Umbilical cord (tissue), 2 donors: ENCODE data around the gene RASSF8. TPM values are rescaled to one million over a fixed set of nuclear protein-coding genes. Genes with fewer than 3 reads are reported as not detected.
A peak's percentile ranks its signal among the peaks of the same experiment; 100 is the strongest.

Source experiments
- DNase-seq: peaks from one replicate; pipeline ENCODE4 v3.0.0-alpha.2; 2015; ENCODE audit warnings: low spot score
- total RNA-seq: library from RNA; depleted of rRNA; stranded (reverse); fragments of >200 nt; gene quantifications from one replicate; pipeline ENCODE4 v1.2.3, GENCODE V29; 2014; ENCODE audit warnings: low replicate concordance; ENCODE audit not compliant: insufficient read depth

The RASSF8 gene
- total RNA-seq, result 91.2 TPM

DNA sequence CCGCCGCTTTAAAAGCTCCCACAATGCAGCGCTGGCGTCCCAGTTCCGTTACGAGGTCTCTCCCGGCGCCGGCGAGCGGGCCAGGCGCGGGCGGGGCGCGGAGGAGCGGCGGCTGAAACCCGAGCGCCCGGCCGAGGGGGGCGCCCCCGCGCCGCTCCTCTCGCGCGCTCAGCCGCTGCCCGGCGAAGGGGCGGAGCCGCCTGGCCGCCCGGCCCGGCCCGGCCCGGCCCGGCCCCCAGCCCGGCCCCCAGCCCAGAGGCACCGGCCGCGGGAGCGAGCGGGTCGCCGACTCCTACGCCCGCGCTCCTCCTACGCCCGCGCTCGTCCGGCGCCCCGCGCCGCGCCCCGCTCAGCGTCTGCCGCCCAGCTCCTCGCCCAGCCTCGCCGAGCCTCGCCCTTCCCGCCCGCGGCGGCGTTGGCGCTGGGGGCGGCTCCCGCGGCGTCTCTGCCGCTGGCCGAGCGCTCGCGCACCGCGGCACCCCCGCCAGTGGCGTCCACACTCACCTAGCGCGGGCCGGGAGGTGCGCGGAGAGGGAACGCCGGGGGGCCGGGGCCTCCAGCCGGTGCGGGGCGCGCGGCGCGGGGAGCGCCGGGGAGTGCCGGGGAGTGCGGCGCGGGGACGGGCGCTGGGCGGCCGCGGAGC is at the start of gene RASSF8:
Gene RASSF8, plus strand, starts transcription at position 255 of the 643 bp plus-strand sequence. CDS start 96,662 bp downstream, outside the sequence.
- peak; percentile 85 for DNase-seq

DNA sequence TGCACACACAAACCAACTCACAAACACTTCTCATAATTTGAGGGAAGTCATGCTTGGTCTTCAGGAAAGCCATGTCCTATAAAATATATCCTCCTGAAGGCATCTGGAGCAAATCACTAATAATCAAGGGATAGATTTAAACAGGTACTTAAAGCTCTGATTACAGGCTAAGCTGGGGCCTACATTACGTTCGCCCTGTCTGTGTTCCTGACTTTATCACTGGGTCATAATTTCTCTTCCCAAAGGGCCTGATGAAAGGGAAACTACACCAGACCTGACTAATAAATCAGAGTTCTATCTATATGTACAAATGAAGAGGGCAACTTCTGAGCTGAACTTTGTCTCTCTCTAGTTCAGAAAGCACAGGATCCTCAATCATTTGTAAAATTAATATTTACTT is 43.9 kb upstream of the RASSF8 start:
- DNase-seq, result peak; percentile 85

DNA sequence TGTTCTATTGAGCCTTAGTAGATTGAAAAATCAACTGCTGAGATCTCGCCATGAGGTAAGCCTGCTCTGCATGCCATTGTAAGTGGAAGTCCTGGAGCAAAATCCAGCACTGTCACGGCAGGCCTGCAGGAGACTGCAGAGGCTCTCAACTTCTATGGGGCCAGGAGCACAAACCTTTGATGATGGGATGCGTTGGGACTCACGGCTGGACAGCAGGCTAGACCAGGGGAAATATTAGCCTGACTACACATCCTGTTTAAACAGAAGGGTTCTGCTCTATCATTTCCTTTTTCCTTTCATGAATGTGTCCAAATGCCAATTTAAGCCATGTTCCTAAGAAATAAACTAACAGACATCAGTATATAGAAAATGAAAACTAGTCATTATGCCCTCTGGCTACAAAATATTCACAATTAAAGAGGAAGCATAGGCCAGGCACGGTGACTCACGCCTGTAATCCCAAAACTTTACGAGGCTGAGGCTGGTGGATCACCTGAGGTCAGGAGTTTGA is 33.9 kb upstream of the RASSF8 start:
- DNase-seq, result no peak

DNA sequence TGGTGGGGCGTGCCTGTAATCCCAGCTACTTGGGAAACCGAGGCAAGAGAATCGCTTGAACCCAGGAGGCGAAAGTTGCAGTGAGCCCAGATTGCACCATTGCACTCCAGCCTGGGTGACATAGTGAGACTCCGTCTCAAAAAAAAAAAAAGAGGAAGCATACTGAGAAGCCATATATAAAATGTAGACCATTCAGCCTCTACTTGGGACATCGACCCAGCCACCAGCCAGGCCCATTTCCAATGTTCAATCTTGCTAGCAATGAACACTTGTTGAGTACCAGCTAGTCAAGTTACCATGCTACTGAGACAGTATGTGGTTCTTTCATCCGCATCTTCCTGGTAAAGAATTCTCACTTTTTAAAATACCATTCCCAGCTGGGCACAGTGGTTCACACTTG is 33.4 kb upstream of the RASSF8 start:
- DNase-seq, result no peak

DNA sequence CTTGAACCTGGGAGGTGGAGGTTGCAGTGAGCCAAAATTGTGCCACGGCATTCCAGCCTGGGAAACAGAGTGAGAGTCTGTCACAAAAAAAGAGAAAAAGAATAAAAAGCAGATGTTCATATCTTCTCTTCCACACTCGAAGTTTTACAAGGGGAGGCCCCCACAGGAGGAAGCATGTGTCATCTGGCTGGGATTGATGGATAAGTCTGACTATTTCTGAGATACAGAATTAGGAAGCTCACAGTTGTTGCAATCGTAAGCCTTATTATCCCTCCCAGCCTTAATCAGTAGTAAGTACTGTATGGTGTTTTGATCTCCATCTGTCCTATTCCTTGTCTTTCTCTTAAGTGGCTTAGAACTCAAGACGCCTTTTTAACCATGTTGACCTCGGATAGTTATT is 31.9 kb upstream of the RASSF8 start:
- DNase-seq, result peak; percentile 27

DNA sequence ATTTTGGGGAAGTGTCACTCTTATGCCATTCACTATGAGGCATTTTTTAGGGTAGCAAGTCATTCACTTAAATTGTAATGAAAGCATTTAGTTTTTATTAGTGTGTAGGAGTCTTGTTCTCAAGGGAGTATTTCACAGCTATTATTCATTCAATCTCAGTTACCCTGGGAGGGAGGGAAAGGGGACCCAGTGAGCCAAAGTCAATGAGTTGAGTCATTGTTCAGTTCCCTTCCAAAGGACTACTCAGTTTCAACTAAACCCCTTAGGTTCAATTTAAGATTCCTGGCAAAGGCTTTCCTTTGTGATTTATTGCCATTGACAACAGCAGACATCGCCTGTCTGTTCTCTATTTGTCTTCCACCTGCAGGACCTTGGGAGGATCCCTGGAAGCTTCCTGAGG is 29.3 kb upstream of the RASSF8 start:
- DNase-seq, result no peak

- DNase-seq, result no peak
Measured at GRCh38 chr12:25932971-25933370, 25.5 kb upstream of the RASSF8 start.

DNA sequence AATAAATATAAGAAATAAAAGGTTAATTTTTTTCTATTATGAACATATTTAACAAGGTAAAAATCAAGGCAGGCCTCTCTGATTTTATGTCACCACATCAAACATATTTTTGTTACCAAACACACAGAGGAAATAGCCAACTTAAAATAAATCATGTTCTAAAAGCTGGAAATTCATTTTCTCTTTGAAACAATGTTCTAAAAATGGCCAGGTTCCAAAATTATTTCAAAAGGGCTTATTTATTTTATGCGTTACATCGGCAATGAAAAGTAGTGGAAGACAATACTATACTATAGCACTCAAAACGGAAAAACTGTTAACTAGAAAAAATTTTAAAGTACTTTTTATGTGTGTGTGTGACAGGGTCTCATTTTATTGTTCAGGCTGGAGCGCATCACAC is 24.0 kb upstream of the RASSF8 start:
- no peak for DNase-seq

GRCh38 chr12:25935355-25936144 is 22.9 kb upstream of the RASSF8 start:
- DNase-seq, result no peak

GRCh38 chr12:25937096-25937495 is 21.4 kb upstream of the RASSF8 start:
- DNase-seq, result no peak

- DNase-seq, result peak; percentile 19
Measured at GRCh38 chr12:25938581-25938980, 19.9 kb upstream of the RASSF8 start.

DNA sequence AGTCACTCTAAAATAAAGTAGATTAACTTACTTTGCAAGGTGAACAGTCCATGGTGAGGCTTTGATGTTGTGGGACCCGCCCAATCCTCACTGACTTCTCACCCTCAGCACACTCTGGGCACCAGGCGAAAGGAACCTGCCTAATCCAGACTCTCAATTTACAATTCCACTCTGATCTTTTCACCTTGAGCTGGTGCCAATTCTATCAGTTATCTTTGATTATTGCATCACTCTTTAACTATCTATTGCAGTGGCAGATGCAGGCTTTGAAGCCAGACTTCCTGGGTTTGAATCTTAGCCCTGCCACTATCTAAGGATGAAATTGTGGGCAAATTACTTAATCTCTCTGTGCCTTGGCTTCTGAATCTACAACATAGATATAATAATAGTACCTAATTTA is 18.9 kb upstream of the RASSF8 start:
- no peak for DNase-seq

- DNase-seq, result no peak
Measured at GRCh38 chr12:25940886-25941285, 17.6 kb upstream of the RASSF8 start.

DNA sequence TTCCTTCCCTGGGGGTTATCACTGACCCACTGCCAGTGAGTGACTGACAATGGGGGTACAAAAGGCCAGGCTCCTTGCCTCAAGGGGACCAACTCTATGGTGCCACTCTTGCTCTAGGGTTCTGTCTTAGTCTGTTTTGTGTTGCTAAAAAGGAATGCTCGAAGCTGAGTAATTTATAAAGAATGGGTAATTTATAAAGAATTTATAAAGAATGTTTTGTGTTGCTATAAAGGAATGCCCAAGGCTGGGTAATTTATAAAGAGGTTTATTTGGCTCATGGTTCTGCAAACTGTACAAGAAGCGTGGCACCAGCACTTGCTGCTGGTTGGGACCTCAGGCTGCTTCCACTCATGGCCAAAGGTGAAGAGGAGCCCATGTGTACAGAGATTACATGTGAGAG is 15.8 kb upstream of the RASSF8 start:
- no peak for DNase-seq

DNA sequence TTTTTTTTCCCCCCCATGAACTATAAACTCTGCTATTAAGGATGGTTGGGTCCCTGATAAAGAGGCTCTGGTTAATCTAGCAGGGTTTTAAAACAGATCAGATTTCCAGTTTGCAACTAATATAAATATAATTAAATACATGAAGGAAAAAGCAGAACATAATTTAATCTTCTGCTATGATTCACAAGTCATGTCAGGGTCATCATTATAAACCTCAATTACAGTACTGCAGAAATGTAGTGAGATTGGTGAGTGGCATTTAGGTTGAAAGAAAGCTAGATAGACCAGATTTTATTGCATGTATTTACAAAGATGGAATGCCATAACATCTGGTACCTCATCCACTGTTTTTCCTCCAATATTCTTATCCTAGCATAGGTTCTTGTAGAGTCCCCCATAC is 14.5 kb upstream of the RASSF8 start:
- DNase-seq, result no peak

- no peak for DNase-seq
Measured at GRCh38 chr12:25949343-25949742, 9.1 kb upstream of the RASSF8 start.

GRCh38 chr12:25950329-25951115 is 8.0 kb upstream of the RASSF8 start:
- no peak for DNase-seq

GRCh38 chr12:25957793-25958427 is 572 bp upstream of the RASSF8 start:
- DNase-seq, result peak; percentile 71

- DNase-seq, result peak; percentile 82
Measured at GRCh38 chr12:25959071-25959961, 834 bp downstream of the RASSF8 start.

DNA sequence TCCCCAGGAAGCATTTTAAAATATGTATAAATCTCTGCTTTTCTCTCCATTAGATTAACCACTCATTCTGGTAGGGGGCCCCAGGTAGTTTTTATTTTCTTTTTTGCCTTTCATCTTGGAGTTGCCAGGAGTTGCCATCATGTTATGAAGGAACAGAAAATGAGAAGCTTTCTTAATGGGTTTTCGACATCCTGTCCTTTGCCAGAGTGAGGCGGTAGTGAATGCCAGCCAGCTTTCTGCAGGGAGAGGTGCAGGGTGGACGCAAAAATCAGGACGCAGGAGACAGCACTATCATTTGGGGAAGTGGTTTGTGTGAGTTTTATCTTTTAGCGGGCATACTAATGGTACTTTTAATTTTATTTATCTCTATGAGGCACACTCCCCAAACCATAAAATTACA is 1.7 kb downstream of the RASSF8 start:
- peak; percentile 54 for DNase-seq

- DNase-seq, result no peak
Measured at GRCh38 chr12:25960961-25961360, 2.5 kb downstream of the RASSF8 start.
